ENCODE measurements around the gene VRTN.
"Not testable (repeated sequence)": the region's sequence is repeated elsewhere in the genome, so short reads cannot be mapped to it uniquely, and the experiment has no call there.

Gene VRTN

DNA sequence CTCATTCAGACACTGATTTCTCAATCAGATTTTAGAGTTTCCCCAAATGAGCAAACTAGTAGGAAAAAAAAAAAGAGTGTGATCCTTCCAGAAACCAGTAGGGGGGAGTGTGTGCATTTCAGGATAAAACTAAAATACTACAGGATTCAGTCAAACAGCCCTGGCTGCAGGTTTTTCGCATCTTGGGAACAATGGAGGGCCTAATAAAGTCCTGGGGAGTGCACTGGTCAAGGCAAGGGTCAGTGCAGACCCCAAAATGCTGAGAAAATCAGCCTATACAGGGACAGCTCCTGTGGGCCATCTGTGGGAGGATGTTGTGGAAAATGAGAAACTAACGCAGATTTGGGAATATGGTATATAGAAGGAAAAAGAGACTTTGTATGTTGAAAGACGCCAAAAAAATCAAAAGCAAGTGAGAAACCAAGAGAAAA, 23.3 kb upstream of the VRTN start:
- no peaks in the 10 kb centered on the region for H3K27me3 ChIP-seq (ENCODE audit: low read depth, low read length)
- no peaks in the 10 kb centered on the region for H3K36me3 ChIP-seq (ENCODE audit: control insufficient read depth in 1 of 2, insufficient read depth in 2 of 2, low read length in 2 of 2)
- H3K9me3 ChIP-seq (ENCODE audit: control insufficient read depth in 1 of 2, low read length in 2 of 2) = no peaks in the 10 kb centered on the region
- no peak overlapping the region for H3K4me3 ChIP-seq (ENCODE audit: low read depth in 1 of 2, low read length in 2 of 2)
- no peak overlapping the region for H3K27ac ChIP-seq (ENCODE audit: low read length)
- H3K4me1 ChIP-seq (ENCODE audit: control insufficient read depth in 1 of 2, insufficient read depth in 2 of 2, low read length in 2 of 2) = no peaks in the 10 kb centered on the region

- no peaks in the 10 kb centered on the region for H3K27me3 ChIP-seq (ENCODE audit: low read depth, low read length)
- H3K9me3 ChIP-seq (ENCODE audit: control insufficient read depth in 1 of 2, low read length in 2 of 2) = no peaks in the 10 kb centered on the region
- H3K4me3 ChIP-seq (ENCODE audit: low read depth in 1 of 2, low read length in 2 of 2) = no peak overlapping the region
- H3K27ac ChIP-seq (ENCODE audit: low read length) = no peak overlapping the region
- H3K4me1 ChIP-seq (ENCODE audit: control insufficient read depth in 1 of 2, insufficient read depth in 2 of 2, low read length in 2 of 2) = no peaks in the 10 kb centered on the region
- no peaks in the 10 kb centered on the region for H3K36me3 ChIP-seq (ENCODE audit: control insufficient read depth in 1 of 2, insufficient read depth in 2 of 2, low read length in 2 of 2)
These were observed 22.8 kb upstream of the VRTN start for GRCh38 chr14:74325446-74325845.

GRCh38 chr14:74326369-74327152, 21.7 kb upstream of the VRTN start:
- Histone ChIP-seq H3K27me3 (ENCODE audit: low read depth, low read length) (no peaks in the 10 kb centered on the region), H3K9me3 (ENCODE audit: control insufficient read depth in 1 of 2, low read length in 2 of 2) (no peaks in the 10 kb centered on the region), H3K4me1 (ENCODE audit: control insufficient read depth in 1 of 2, insufficient read depth in 2 of 2, low read length in 2 of 2) (no peaks in the 10 kb centered on the region), H3K36me3 (ENCODE audit: control insufficient read depth in 1 of 2, insufficient read depth in 2 of 2, low read length in 2 of 2) (no peaks in the 10 kb centered on the region), H3K27ac (ENCODE audit: low read length) (no peak overlapping the region), H3K4me3 (ENCODE audit: low read depth in 1 of 2, low read length in 2 of 2) (no peak overlapping the region)

DNA sequence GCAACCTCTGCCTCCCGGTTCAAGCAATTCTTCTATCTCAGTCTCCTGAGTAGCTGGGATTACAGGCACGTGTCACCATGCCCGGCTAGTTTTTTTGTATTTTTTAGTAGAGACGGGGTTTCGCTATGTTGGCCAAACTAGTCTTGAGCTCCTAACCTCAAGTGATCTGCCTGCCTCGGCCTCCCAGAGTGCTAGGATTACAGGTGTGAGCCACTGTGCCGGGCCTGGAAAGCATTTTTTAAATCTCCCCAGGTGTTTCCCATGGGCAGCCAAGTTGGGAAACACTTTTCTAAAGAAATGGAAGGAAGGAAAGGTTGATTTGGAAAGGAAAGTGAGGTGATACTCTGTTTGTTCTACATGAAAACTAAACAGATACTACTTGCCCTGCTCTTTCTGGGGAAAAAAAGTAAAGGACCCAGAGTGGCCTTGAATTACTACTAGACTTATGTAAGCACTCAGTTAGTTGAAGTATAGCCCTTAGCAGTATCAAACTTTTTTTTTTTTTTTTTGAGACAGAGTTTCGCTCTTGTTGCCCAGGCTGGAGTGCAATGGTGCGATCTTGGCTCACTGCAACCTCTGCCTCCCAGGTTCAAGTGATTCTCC, 18.2 kb upstream of the VRTN start:
- not testable (repeated sequence) for H3K9me3 ChIP-seq (ENCODE audit: control insufficient read depth in 1 of 2, low read length in 2 of 2); H3K4me3 ChIP-seq (ENCODE audit: low read depth in 1 of 2, low read length in 2 of 2); H3K4me1 ChIP-seq (ENCODE audit: control insufficient read depth in 1 of 2, insufficient read depth in 2 of 2, low read length in 2 of 2)

GRCh38 chr14:74333909-74334308, 14.4 kb upstream of the VRTN start:
- Histone ChIP-seq H3K36me3 (ENCODE audit: control insufficient read depth in 1 of 2, insufficient read depth in 2 of 2, low read length in 2 of 2) (no peaks in the 10 kb centered on the region), H3K27me3 (ENCODE audit: low read depth, low read length) (no peaks in the 10 kb centered on the region), H3K4me3 (ENCODE audit: low read depth in 1 of 2, low read length in 2 of 2) (no peak overlapping the region), H3K4me1 (ENCODE audit: control insufficient read depth in 1 of 2, insufficient read depth in 2 of 2, low read length in 2 of 2) (no peaks in the 10 kb centered on the region), H3K9me3 (ENCODE audit: control insufficient read depth in 1 of 2, low read length in 2 of 2) (no peaks in the 10 kb centered on the region), H3K27ac (ENCODE audit: low read length) (no peak overlapping the region)

More for the DNA sequence above, 18.2 kb upstream of the VRTN start:
- H3K36me3 ChIP-seq (ENCODE audit: control insufficient read depth in 1 of 2, insufficient read depth in 2 of 2, low read length in 2 of 2); H3K27me3 ChIP-seq (ENCODE audit: low read depth, low read length); H3K27ac ChIP-seq (ENCODE audit: low read length): not testable (repeated sequence)

DNA sequence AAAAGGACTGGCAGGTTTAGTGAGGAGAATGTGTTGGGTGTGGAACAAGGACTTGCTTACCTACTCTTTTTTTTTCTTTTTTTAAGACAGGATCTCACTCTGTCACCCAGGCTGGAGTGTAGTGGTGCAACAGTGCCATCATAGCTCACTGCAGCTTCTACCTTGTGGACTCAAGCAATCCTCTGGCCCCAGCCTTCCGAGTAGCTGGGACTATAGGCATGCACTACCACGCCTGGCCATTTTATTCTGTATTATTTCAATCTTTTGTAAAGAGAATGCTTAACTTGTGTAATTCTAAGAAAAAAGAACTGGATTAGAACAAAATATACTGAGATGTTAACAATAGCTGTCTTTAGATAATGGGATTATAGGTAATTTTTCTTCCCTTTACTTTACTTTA, 1.9 kb upstream of the VRTN start:
- no peaks in the 10 kb centered on the region for H3K4me1 ChIP-seq (ENCODE audit: control insufficient read depth in 1 of 2, insufficient read depth in 2 of 2, low read length in 2 of 2)
- H3K27me3 ChIP-seq (ENCODE audit: low read depth, low read length) = peaks cover 5% of the 10 kb centered on the region
- no peak overlapping the region for H3K27ac ChIP-seq (ENCODE audit: low read length)
- H3K4me3 ChIP-seq (ENCODE audit: low read depth in 1 of 2, low read length in 2 of 2) = no peak overlapping the region
- H3K9me3 ChIP-seq (ENCODE audit: control insufficient read depth in 1 of 2, low read length in 2 of 2) = no peaks in the 10 kb centered on the region
- no peaks in the 10 kb centered on the region for H3K36me3 ChIP-seq (ENCODE audit: control insufficient read depth in 1 of 2, insufficient read depth in 2 of 2, low read length in 2 of 2)

GRCh38 chr14:74347097-74347794, 1.0 kb upstream of the VRTN start:
- Histone ChIP-seq H3K4me3 (ENCODE audit: low read depth in 1 of 2, low read length in 2 of 2) (no peak overlapping the region), H3K27me3 (ENCODE audit: low read depth, low read length) (peaks cover 5% of the 10 kb centered on the region), H3K4me1 (ENCODE audit: control insufficient read depth in 1 of 2, insufficient read depth in 2 of 2, low read length in 2 of 2) (no peaks in the 10 kb centered on the region), H3K9me3 (ENCODE audit: control insufficient read depth in 1 of 2, low read length in 2 of 2) (no peaks in the 10 kb centered on the region), H3K36me3 (ENCODE audit: control insufficient read depth in 1 of 2, insufficient read depth in 2 of 2, low read length in 2 of 2) (no peaks in the 10 kb centered on the region), H3K27ac (ENCODE audit: low read length) (no peak overlapping the region)

DNA sequence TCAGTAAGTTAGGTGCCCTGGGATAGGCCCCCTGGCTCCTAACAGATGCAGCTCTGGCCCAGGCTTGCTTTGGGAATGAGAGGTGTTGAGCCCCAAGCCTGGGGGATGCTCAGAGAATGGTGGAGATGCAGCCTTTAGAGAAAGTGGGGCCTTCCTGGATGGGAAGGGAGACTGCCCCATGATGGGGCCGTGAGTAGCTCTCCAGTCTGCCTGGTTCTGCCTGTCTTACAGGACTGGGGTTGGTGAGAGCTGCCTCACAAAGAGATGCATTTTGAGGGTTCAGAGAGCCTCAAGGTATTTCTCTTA, 523 bp upstream of the VRTN start:
- Histone ChIP-seq H3K9me3 (ENCODE audit: control insufficient read depth in 1 of 2, low read length in 2 of 2) (no peaks in the 10 kb centered on the region), H3K27ac (ENCODE audit: low read length) (no peak overlapping the region), H3K4me1 (ENCODE audit: control insufficient read depth in 1 of 2, insufficient read depth in 2 of 2, low read length in 2 of 2) (no peaks in the 10 kb centered on the region), H3K36me3 (ENCODE audit: control insufficient read depth in 1 of 2, insufficient read depth in 2 of 2, low read length in 2 of 2) (no peaks in the 10 kb centered on the region), H3K4me3 (ENCODE audit: low read depth in 1 of 2, low read length in 2 of 2) (no peak overlapping the region), H3K27me3 (ENCODE audit: low read depth, low read length) (peaks cover 5% of the 10 kb centered on the region)

- Histone ChIP-seq H3K27ac (ENCODE audit: low read length) (no peak overlapping the region), H3K27me3 (ENCODE audit: low read depth, low read length) (peaks cover 5% of the 10 kb centered on the region), H3K4me3 (ENCODE audit: low read depth in 1 of 2, low read length in 2 of 2) (no peak overlapping the region), H3K36me3 (ENCODE audit: control insufficient read depth in 1 of 2, insufficient read depth in 2 of 2, low read length in 2 of 2) (no peaks in the 10 kb centered on the region), H3K9me3 (ENCODE audit: control insufficient read depth in 1 of 2, low read length in 2 of 2) (no peaks in the 10 kb centered on the region), H3K4me1 (ENCODE audit: control insufficient read depth in 1 of 2, insufficient read depth in 2 of 2, low read length in 2 of 2) (no peaks in the 10 kb centered on the region)
These were observed 628 bp downstream of the VRTN start for GRCh38 chr14:74348735-74349463.

DNA sequence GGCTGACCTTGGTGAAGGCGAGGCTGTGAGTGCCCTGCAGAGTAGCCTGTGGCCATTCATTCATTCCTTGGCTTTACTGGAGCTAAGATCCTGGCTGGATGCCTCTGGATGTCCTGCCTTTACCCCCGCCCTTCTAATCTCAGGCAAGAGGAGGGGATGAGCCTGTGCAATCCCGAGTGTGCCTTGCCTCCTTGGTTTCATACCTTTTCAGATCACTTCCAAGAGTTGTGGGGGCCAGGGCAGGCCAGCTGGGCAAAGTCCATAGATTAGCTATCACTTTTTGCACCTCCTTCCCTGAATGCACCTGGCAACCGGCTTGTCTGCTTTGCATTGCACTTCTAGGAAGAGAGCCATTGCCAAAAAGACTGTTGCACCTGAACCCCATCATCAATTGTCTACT, 1.5 kb downstream of the VRTN start:
- H3K4me1 ChIP-seq (ENCODE audit: control insufficient read depth in 1 of 2, insufficient read depth in 2 of 2, low read length in 2 of 2) = no peaks in the 10 kb centered on the region
- no peaks in the 10 kb centered on the region for H3K9me3 ChIP-seq (ENCODE audit: control insufficient read depth in 1 of 2, low read length in 2 of 2)
- H3K4me3 ChIP-seq (ENCODE audit: low read depth in 1 of 2, low read length in 2 of 2) = no peak overlapping the region
- H3K36me3 ChIP-seq (ENCODE audit: control insufficient read depth in 1 of 2, insufficient read depth in 2 of 2, low read length in 2 of 2) = no peaks in the 10 kb centered on the region
- H3K27ac ChIP-seq (ENCODE audit: low read length) = no peak overlapping the region
- H3K27me3 ChIP-seq (ENCODE audit: low read depth, low read length) = peaks cover 5% of the 10 kb centered on the region

- Histone ChIP-seq H3K9me3 (ENCODE audit: control insufficient read depth in 1 of 2, low read length in 2 of 2) (no peaks in the 10 kb centered on the region), H3K36me3 (ENCODE audit: control insufficient read depth in 1 of 2, insufficient read depth in 2 of 2, low read length in 2 of 2) (no peaks in the 10 kb centered on the region), H3K4me1 (ENCODE audit: control insufficient read depth in 1 of 2, insufficient read depth in 2 of 2, low read length in 2 of 2) (no peaks in the 10 kb centered on the region), H3K27me3 (ENCODE audit: low read depth, low read length) (peaks cover 5% of the 10 kb centered on the region), H3K4me3 (ENCODE audit: low read depth in 1 of 2, low read length in 2 of 2) (no peak overlapping the region), H3K27ac (ENCODE audit: low read length) (no peak overlapping the region)
These were observed 2.1 kb downstream of the VRTN start for GRCh38 chr14:74350211-74350927.

All from muscle layer of duodenum (tissue), 2 donors.